ENCODE data around the gene ADARB2.

- no peak for TF ChIP-seq CTCF (IDR thresholded peaks at IDR 0.05)
- TF ChIP-seq POLR2A (IDR thresholded peaks at IDR 0.05), result no peak
These were observed 274.8 kb downstream of the ADARB2 start for GRCh38 chr10:1462521-1462920.

Data from Peyer's patch (tissue), 4 donors.